GM12892 (cell line): Measurements from ENCODE around the gene TPM2.

Experiments
- POLR2A ChIP-seq: IDR thresholded peaks from 2 replicates; pipeline ENCODE4 v1.6.1; 2011; ENCODE audit warnings: low read depth, low read length, control low read depth
- TAF1 ChIP-seq: IDR thresholded peaks from 2 replicates; pipeline ENCODE4 v1.6.1; 2011; ENCODE audit warnings: low read depth, mild to moderate bottlenecking, control low read depth, low read length, borderline replicate concordance

DNA sequence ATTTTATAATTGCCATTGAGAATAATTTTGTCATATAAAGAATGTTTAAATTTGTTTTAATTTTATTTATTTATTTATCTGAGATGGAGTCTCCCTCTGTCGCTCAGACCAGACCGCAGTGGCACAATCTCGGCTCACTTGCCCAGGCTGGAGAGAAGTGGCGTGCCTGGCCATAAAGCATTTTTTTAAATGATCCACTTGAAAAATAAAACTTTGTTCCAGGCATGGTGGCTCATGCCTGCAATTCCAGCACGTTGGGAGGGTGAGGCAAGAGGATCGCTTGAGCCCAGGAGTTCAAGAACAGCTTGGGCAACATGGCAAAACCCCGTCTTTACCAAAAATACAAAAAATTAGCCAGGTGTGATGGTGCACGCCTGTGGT is 36.9 kb downstream of the TPM2 start:
- TF ChIP-seq TAF1: no peak
- no peak for TF ChIP-seq POLR2A
